Measurements from ENCODE around the gene RAC2. TPM values are rescaled to one million over a fixed set of nuclear protein-coding genes. Genes with fewer than 3 reads are reported as not detected.

Gene RAC2
- total RNA-seq, 4 donors from 2014 or later, result 2.6 to 8.6 (median 6.7) TPM

- intact Hi-C loops (cut with DNase I; ENCODE audit: low total_unique reads), result no loop called here
- 71 to 73% methylated on average over 17 of the region's 17 CpGs for WGBS, 2 donors
- no peak for DNase-seq (ENCODE audit: low spot score in 2 of 2)
- no peak for TF ChIP-seq POLR2A (IDR thresholded peaks at IDR 0.05)
- no peak for TF ChIP-seq CTCF (IDR thresholded peaks at IDR 0.05)
- no peak overlapping the region for H3K4me3 ChIP-seq (ENCODE audit: low read depth, poor library complexity, severe bottlenecking)
Observed at GRCh38 chr22:37279331-37280181, 35.5 kb upstream of the RAC2 start.

GRCh38 chr22:37278261-37278660 lies 34.2 kb upstream of the RAC2 start:
- 50 to 55% methylated on average over 5 of the region's 5 CpGs for WGBS, 2 donors
- TF ChIP-seq POLR2A (IDR thresholded peaks at IDR 0.05) (no peak), CTCF (IDR thresholded peaks at IDR 0.05) (no peak)
- no peak for DNase-seq (ENCODE audit: low spot score in 2 of 2)
- no peak overlapping the region for H3K4me3 ChIP-seq (ENCODE audit: low read depth, poor library complexity, severe bottlenecking)
- intact Hi-C loops (cut with DNase I; ENCODE audit: low total_unique reads), result no loop called here

- TF ChIP-seq POLR2A (IDR thresholded peaks at IDR 0.05), result no peak
- no peak for TF ChIP-seq CTCF (IDR thresholded peaks at IDR 0.05)
- no peak for DNase-seq (ENCODE audit: low spot score in 2 of 2)
- intact Hi-C loops (cut with DNase I; ENCODE audit: low total_unique reads), result no loop called here
- no peak overlapping the region for H3K4me3 ChIP-seq (ENCODE audit: low read depth, poor library complexity, severe bottlenecking)
- whole genome bisulfite sequencing, 2 donors, result 76 to 80% methylated on average over 11 of the region's 11 CpGs
Observed at GRCh38 chr22:37277384-37277783, 33.3 kb upstream of the RAC2 start.

- intact Hi-C loops (cut with DNase I; ENCODE audit: low total_unique reads), result no loop called here
- H3K4me3 ChIP-seq (ENCODE audit: low read depth, poor library complexity, severe bottlenecking), result no peak overlapping the region
- no peak for DNase-seq (ENCODE audit: low spot score in 2 of 2)
- TF ChIP-seq POLR2A (IDR thresholded peaks at IDR 0.05) (no peak), CTCF (IDR thresholded peaks at IDR 0.05) (no peak)
- 62 to 74% methylated on average over 2 of the region's 2 CpGs for WGBS, 2 donors
Observed at GRCh38 chr22:37276776-37277175, 32.7 kb upstream of the RAC2 start.

GRCh38 chr22:37275622-37276021 lies 31.6 kb upstream of the RAC2 start:
- TF ChIP-seq CTCF (IDR thresholded peaks at IDR 0.05), result no peak
- no peak for TF ChIP-seq POLR2A (IDR thresholded peaks at IDR 0.05)
- 74 to 87% methylated on average over 5 of the region's 5 CpGs for WGBS, 2 donors
- no peak overlapping the region for H3K4me3 ChIP-seq (ENCODE audit: low read depth, poor library complexity, severe bottlenecking)
- no peak for DNase-seq (ENCODE audit: low spot score in 2 of 2)
- intact Hi-C loops (cut with DNase I; ENCODE audit: low total_unique reads), result no loop called here

GRCh38 chr22:37275134-37275533 lies 31.1 kb upstream of the RAC2 start:
- H3K4me3 ChIP-seq (ENCODE audit: low read depth, poor library complexity, severe bottlenecking), result no peak overlapping the region
- intact Hi-C loops (cut with DNase I; ENCODE audit: low total_unique reads), result no loop called here
- WGBS, 2 donors, result 82 to 87% methylated on average over 11 of the region's 11 CpGs
- no peak for DNase-seq (ENCODE audit: low spot score in 2 of 2)
- TF ChIP-seq CTCF (IDR thresholded peaks at IDR 0.05), result no peak
- no peak for TF ChIP-seq POLR2A (IDR thresholded peaks at IDR 0.05)
